ENCODE measurements around the gene NGF.

Gene NGF

DNA sequence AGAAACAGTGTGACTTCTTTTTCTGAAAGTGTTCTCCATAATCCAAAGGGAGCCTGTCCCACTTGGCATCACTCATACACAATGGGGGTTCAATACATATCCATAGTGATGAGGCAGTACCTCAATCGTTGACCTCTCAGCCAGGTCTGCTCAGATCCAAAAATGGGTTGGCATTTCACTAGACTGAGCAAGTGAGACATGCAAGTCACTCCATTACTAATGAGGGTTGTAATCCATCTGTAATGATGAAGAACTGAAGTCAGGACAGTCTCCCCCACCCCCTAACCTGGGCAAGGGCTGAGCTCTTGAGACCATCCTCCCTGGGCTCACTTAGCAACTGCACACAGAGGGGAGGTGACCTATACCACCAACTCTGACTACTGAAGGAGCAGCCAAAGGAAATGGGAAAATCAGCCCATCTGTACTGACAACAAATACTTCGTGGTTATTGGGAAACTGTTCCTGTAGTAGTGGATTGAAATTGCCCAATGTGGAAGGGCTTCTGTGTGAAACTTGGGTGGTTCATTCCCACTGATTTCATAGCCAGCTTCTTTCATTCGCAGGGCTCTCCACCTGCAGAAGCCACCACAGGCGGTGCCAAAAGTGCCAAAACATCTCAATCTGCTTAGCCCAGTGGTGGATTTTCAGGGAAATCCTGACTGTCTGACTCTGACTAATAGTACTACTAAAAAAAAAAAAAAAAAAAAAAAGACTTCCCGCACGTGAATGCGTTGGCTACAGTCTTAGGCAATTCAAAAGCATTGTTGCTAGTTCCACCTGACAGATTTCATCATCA is 5.0 kb downstream of the NGF start:
- no peak for DNase-seq (ENCODE audit: extremely low read depth, insufficient read length)
- Histone ChIP-seq H3K4me3 (replicated peaks; ENCODE audit: low read depth, low read length) (no peak overlapping the region), H3K36me3 (ENCODE audit: control insufficient read depth, insufficient read depth, low read length) (no peaks in the 10 kb centered on the region), H3K27me3 (replicated peaks; ENCODE audit: control insufficient read depth, insufficient read depth, low read length) (no peaks in the 10 kb centered on the region; the same call in 1 of the 2 replicates)
- TF ChIP-seq, protein P1, sequence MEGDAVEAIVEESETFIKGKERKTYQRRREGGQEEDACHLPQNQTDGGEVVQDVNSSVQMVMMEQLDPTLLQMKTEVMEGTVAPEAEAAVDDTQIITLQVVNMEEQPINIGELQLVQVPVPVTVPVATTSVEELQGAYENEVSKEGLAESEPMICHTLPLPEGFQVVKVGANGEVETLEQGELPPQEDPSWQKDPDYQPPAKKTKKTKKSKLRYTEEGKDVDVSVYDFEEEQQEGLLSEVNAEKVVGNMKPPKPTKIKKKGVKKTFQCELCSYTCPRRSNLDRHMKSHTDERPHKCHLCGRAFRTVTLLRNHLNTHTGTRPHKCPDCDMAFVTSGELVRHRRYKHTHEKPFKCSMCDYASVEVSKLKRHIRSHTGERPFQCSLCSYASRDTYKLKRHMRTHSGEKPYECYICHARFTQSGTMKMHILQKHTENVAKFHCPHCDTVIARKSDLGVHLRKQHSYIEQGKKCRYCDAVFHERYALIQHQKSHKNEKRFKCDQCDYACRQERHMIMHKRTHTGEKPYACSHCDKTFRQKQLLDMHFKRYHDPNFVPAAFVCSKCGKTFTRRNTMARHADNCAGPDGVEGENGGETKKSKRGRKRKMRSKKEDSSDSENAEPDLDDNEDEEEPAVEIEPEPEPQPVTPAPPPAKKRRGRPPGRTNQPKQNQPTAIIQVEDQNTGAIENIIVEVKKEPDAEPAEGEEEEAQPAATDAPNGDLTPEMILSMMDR (IDR thresholded peaks at IDR 0.05; ENCODE audit: insufficient read depth, low read length, poor library complexity, severe bottlenecking) = no peak

DNA sequence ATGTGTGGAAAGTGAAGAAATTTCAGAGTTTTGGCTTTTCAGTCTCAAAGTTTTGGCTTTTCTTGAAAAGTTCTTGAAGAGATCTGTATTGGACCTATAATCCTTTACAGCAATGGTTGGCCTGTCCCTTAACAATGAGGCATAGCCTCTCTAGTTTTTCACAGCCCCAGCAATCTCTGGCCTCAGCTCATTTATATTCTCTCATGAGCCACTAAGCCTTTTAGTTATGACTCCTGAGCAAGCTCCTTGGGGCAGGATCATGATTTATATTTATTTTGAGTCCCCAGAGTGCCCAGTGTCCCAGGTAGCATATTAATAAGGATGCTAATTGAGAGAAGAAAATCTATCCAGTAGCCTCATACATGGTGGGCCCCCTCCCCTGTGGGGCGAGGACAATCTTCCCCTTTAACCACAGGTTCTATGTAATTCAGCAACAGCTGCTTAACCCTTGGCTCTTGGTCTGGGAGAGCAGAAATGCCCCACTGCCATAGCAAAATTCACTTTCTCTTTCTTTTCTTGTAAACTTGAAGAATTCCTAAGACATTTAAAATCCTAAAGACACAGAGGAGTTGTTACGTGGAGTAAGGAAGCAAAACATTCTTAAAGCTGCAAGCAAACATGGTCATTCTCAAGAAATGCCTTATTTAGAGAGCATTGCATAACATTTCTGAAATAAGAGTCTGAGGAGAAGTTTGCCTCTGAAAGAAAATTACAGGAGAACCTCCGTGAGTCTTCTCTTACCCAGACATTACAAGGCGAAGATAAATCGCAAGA is 6.3 kb downstream of the NGF start:
- H3K4me3 ChIP-seq (replicated peaks; ENCODE audit: low read depth, low read length) = no peak overlapping the region
- H3K27me3 ChIP-seq (replicated peaks; ENCODE audit: control insufficient read depth, insufficient read depth, low read length) = no peaks in the 10 kb centered on the region; the same call in none of the 2 replicates
- DNase-seq (ENCODE audit: extremely low read depth, insufficient read length) = no peak
- TF ChIP-seq, protein P1 (IDR thresholded peaks at IDR 0.05; ENCODE audit: insufficient read depth, low read length, poor library complexity, severe bottlenecking) = no peak
- no peaks in the 10 kb centered on the region for H3K36me3 ChIP-seq (ENCODE audit: control insufficient read depth, insufficient read depth, low read length)

DNA sequence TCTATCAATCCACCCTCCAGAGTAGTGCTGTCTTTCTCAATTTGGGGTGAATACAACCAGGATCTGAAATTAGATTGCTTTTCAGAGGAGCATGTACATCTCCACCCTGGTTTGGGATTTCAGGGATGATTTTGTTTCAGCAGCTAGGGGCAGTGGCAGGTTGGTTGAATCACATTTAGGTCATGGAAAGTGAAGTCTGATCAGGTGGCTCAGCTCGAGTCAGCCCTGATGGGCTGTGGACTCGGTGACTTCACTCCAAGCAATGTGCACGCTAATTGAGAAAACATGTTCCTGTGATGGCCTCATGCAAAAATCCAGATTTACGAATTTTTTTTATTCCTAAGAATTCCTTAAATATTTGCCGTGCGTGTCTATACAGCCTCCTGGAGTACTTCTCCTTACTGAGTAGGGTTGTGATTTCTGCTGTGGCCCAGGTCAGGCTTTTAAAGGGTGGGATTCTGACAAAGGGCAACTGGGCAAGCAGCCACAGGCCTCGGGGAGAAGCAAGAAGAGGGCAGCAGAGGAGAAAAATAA is 7.5 kb downstream of the NGF start:
- Histone ChIP-seq H3K4me3 (replicated peaks; ENCODE audit: low read depth, low read length) (no peak overlapping the region), H3K27me3 (replicated peaks; ENCODE audit: control insufficient read depth, insufficient read depth, low read length) (no peaks in the 10 kb centered on the region; the same call in none of the 2 replicates), H3K36me3 (ENCODE audit: control insufficient read depth, insufficient read depth, low read length) (no peaks in the 10 kb centered on the region)
- no peak for DNase-seq (ENCODE audit: extremely low read depth, insufficient read length)
- TF ChIP-seq, protein P1 (IDR thresholded peaks at IDR 0.05; ENCODE audit: insufficient read depth, low read length, poor library complexity, severe bottlenecking) = no peak

DNA sequence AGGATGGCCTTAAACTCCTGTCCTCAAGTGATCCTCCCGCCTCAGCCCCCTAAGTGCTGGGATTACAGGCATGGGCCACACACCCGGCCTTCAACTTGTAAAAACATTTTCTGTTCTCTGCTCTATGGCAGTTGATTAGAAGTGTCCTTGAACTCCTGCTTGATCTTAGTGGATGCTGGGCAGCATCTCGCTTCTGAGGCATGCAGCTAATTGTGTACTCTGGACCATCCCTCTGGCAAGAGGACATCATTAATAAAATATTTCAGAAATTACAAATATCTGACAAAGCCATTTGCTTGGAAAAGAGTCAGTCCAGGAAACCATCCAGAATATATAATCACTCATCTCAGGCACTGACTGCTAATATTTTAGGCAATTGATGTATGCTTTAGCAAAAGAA is 8.1 kb downstream of the NGF start:
- Histone ChIP-seq H3K36me3 (ENCODE audit: control insufficient read depth, insufficient read depth, low read length) (no peaks in the 10 kb centered on the region), H3K27me3 (replicated peaks; ENCODE audit: control insufficient read depth, insufficient read depth, low read length) (no peaks in the 10 kb centered on the region; the same call in none of the 2 replicates), H3K4me3 (replicated peaks; ENCODE audit: low read depth, low read length) (no peak overlapping the region)
- TF ChIP-seq, protein P1 (IDR thresholded peaks at IDR 0.05; ENCODE audit: insufficient read depth, low read length, poor library complexity, severe bottlenecking) = no peak
- DNase-seq (ENCODE audit: extremely low read depth, insufficient read length) = no peak

DNA sequence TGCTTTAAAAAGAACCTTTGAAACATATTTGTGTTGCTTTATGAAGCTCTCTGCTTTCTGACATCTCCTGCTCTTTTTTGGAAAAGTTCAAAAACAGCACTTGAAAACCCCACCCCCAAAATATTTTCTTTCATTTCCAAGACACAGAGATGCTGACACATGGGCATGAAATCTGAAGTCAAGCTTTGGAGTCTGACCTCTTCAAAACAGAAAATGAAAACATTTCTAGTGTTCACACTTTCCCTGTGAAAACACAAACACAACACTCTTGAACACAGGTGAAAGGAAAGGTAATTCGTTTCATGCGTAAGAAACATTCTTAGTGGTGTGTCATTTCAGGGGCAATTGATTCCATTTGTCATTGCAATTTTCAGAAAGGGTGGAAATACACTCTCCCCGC is 10.8 kb downstream of the NGF start:
- Histone ChIP-seq H3K4me3 (replicated peaks; ENCODE audit: low read depth, low read length) (no peak overlapping the region), H3K36me3 (ENCODE audit: control insufficient read depth, insufficient read depth, low read length) (no peaks in the 10 kb centered on the region), H3K27me3 (replicated peaks; ENCODE audit: control insufficient read depth, insufficient read depth, low read length) (no peaks in the 10 kb centered on the region; the same call in none of the 2 replicates)
- DNase-seq (ENCODE audit: extremely low read depth, insufficient read length) = no peak
- TF ChIP-seq, protein P1 (IDR thresholded peaks at IDR 0.05; ENCODE audit: insufficient read depth, low read length, poor library complexity, severe bottlenecking) = no peak
